Small intestine (tissue), 7 donors: ENCODE data around the gene ANO4. TPM values are rescaled to one million over a fixed set of nuclear protein-coding genes. Genes with fewer than 3 reads are reported as not detected.

Source experiments
- DNase-seq, 2 donors: peaks; one replicate each; pipeline versions ENCODE4 v3.0.0 to v3.0.0-alpha.2; 2013
- FAIRE-seq: peaks from 2 replicates; lab custom pipeline; 2012; peaks lifted over from hg19 to GRCh38; lab: Jason Lieb, UNC
- H3K27ac ChIP-seq, 3 donors: one replicate each; pipeline ENCODE4 v1.5.1; 2013; ENCODE audit warnings: low read length in 2 of 3, mild to moderate bottlenecking in 2 of 3, control low read depth in 1 of 3, inconsistent platforms in 1 of 3, low read depth in 1 of 3, moderate library complexity in 1 of 3
- H3K27me3 ChIP-seq, 3 donors: one replicate each; pipeline ENCODE4 v1.6.1; 2013; ENCODE audit warnings: low read length in 3 of 3, inconsistent platforms in 1 of 3; ENCODE audit not compliant: control insufficient read depth in 3 of 3, insufficient read depth in 3 of 3
- H3K36me3 ChIP-seq, 3 donors: one replicate each; pipeline ENCODE4 v1.6.1; 2013; ENCODE audit warnings: low read length in 3 of 3, inconsistent platforms in 1 of 3, low read depth in 1 of 3, mild to moderate bottlenecking in 1 of 3, moderate library complexity in 1 of 3; ENCODE audit not compliant: control insufficient read depth in 3 of 3, insufficient read depth in 2 of 3
- H3K4me1 ChIP-seq, 3 donors: one replicate each; pipeline ENCODE4 v1.6.1; 2013; ENCODE audit warnings: low read length in 2 of 3, inconsistent platforms in 1 of 3, low read depth in 1 of 3, mild to moderate bottlenecking in 1 of 3, moderate library complexity in 1 of 3; ENCODE audit not compliant: control insufficient read depth in 3 of 3, insufficient read depth in 2 of 3
- H3K4me3 ChIP-seq, 3 donors: one replicate each; pipeline ENCODE4 v1.5.1; 2013; ENCODE audit warnings: low read length in 3 of 3, control low read depth in 1 of 3, inconsistent platforms in 1 of 3, low read depth in 1 of 3, mild to moderate bottlenecking in 1 of 3, moderate library complexity in 1 of 3
- H3K9me3 ChIP-seq, 2 donors: one replicate each; pipeline ENCODE4 v1.6.1; 2013; ENCODE audit warnings: low read depth in 1 of 2, low read length in 1 of 2; ENCODE audit not compliant: control insufficient read depth in 2 of 2, insufficient read depth in 1 of 2
- WGBS, 3 donors: extraction: QIAGEN DNeasy Blood & Tissue Kit; methylation state at CpG; one replicate each; pipeline ENCODE4 v1.1.7; 2013; 5-methylcytosine and 5-hydroxymethylcytosine counted together
- polyA plus RNA-seq, 4 donors: library from polyadenylated mRNA; stranded (reverse) in 3 of 4; unstranded in 1 of 4; fragments of 200-250 nt in 3 of 4; fragments of 120-200 nt in 1 of 4; gene quantifications; one replicate each; pipeline versions ENCODE4 v1.2.1 to v1.2.3, GENCODE V29; 2013
- donor health status: healthy with polysubstance abuse.
- donor health status: control.
- donor health status: control.
- donor health status: Bipolar disorder and iron deficiency.
- donor health status: healthy.

Gene ANO4
- polyA plus RNA-seq, 4 donors, result 0.03 to 2.1 (median 0.54) TPM; not detected in 1

DNA sequence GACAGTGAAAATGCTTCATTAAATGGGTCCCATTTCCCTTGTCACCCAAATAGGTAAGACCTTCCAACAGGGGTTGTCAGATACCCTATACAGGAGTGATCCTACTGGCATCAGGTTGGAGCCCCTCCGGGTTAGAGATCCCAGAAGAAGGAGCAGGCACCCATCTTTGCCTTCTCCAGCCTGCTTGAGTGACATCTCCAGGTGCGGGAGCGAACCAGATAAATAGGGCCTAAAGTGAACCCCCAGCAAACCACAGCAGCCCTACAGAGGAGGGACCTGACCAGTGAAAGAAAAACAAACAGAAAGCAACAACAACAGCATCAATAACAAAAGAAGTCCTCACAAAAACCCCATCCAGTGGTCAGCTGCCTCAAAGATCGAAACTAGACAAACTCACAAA lies 233.2 kb downstream of the ANO4 start:
- 87 to 93% (median 91%) methylated on average over 4 of the region's 4 CpGs for WGBS, 3 donors
- H3K36me3 ChIP-seq, result no peaks in the 10 kb centered on the region
- peaks cover 0 to 8% of the 10 kb centered on the region in 2 donors for H3K9me3 ChIP-seq
- H3K27me3 ChIP-seq, result no peaks in the 10 kb centered on the region
- H3K4me3 ChIP-seq, result no peak overlapping the region
- DNase-seq (no peak), FAIRE-seq (no peak)
- no peaks in the 10 kb centered on the region for H3K4me1 ChIP-seq
- H3K27ac ChIP-seq, result no peak overlapping the region

- 63 to 74% (median 70%) methylated on average over 2 of the region's 2 CpGs for WGBS, 3 donors
- DNase-seq, result no peak
- H3K4me1 ChIP-seq, result peaks cover 0 to 31% (median 3%) of the 10 kb centered on the region in 3 donors
Measured at GRCh38 chr12:101038289-101038871, 243.8 kb downstream of the ANO4 start.

GRCh38 chr12:101039848-101040531 lies 245.4 kb downstream of the ANO4 start:
- H3K9me3 ChIP-seq, result no peaks in the 10 kb centered on the region
- H3K27ac ChIP-seq, result peak overlapping the region in 2 of 3 donors; percentile 79 to 86
- peaks cover 0 to 35% (median 3%) of the 10 kb centered on the region in 3 donors for H3K4me1 ChIP-seq
- no peak for FAIRE-seq
- no peaks in the 10 kb centered on the region for H3K27me3 ChIP-seq
- H3K36me3 ChIP-seq, result no peaks in the 10 kb centered on the region
- no peak overlapping the region for H3K4me3 ChIP-seq
- WGBS, 3 donors, result 19 to 65% (median 31%) methylated on average over 6 of the region's 6 CpGs
- DNase-seq, result peak; percentile 68 to 84

More at GRCh38 chr12:101038289-101038871, 243.8 kb downstream of the ANO4 start:
- Histone ChIP-seq H3K4me3 (no peak overlapping the region), H3K27ac (peak overlapping the region in 1 of 3 donors; percentile 4), H3K36me3 (no peaks in the 10 kb centered on the region), H3K27me3 (no peaks in the 10 kb centered on the region), H3K9me3 (no peaks in the 10 kb centered on the region)
- FAIRE-seq, result no peak

- no peak for FAIRE-seq
- H3K27ac ChIP-seq, result peak overlapping the region in 1 of 3 donors; percentile 79
- no peaks in the 10 kb centered on the region for H3K9me3 ChIP-seq
- peak; percentile 7 to 33 for DNase-seq
- no peaks in the 10 kb centered on the region for H3K27me3 ChIP-seq
- H3K4me1 ChIP-seq, result peaks cover 0 to 40% (median 3%) of the 10 kb centered on the region in 3 donors
- no peaks in the 10 kb centered on the region for H3K36me3 ChIP-seq
- H3K4me3 ChIP-seq, result no peak overlapping the region
Measured at GRCh38 chr12:101040936-101041335, 246.4 kb downstream of the ANO4 start.

DNA sequence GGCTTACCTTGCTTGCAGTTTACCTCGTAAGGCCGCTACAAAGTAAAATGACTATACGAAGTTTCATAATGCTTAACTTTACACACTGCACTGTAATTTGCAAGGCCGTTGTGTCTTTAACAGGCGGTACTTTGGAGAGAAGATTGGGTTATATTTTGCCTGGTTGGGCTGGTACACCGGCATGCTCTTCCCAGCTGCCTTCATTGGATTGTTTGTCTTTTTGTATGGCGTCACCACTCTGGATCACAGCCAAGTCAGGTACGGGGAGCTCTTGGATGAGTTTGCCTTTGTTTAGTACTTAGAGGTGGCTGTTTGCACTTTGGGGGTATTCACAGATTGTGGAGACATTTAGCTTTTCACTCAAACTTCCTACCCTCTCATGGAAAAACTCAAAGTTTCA lies 247.6 kb downstream of the ANO4 start:
- H3K27me3 ChIP-seq, result no peaks in the 10 kb centered on the region
- no peaks in the 10 kb centered on the region for H3K9me3 ChIP-seq
- no peak overlapping the region for H3K4me3 ChIP-seq
- H3K4me1 ChIP-seq, result peaks cover 0 to 45% (median 3%) of the 10 kb centered on the region in 3 donors
- 53 to 77% (median 66%) methylated on average over 8 of the region's 8 CpGs for WGBS, 3 donors
- FAIRE-seq, result no peak
- H3K36me3 ChIP-seq, result no peaks in the 10 kb centered on the region
- peak; percentile 10 to 51 for DNase-seq
- peak overlapping the region in 1 of 3 donors; percentile 79 for H3K27ac ChIP-seq

GRCh38 chr12:101044512-101045059 lies 250.0 kb downstream of the ANO4 start:
- no peak for DNase-seq
- Histone ChIP-seq H3K27ac (no peak overlapping the region), H3K4me1 (peaks cover 0 to 40% (median 3%) of the 10 kb centered on the region in 3 donors), H3K36me3 (no peaks in the 10 kb centered on the region), H3K9me3 (no peaks in the 10 kb centered on the region), H3K27me3 (no peaks in the 10 kb centered on the region), H3K4me3 (no peak overlapping the region)
- no peak for FAIRE-seq
- 17 to 62% (median 23%) methylated on average over 2 of the region's 2 CpGs for WGBS, 3 donors

- FAIRE-seq (no peak), DNase-seq (peak; percentile 39 to 51)
- 41 to 55% (median 53%) methylated on average over 7 of the region's 7 CpGs for WGBS, 3 donors
- Histone ChIP-seq H3K9me3 (no peaks in the 10 kb centered on the region), H3K27me3 (no peaks in the 10 kb centered on the region), H3K36me3 (no peaks in the 10 kb centered on the region), H3K4me3 (no peak overlapping the region), H3K27ac (peak overlapping the region in 1 of 3 donors; percentile 54), H3K4me1 (peaks cover 0 to 33% (median 0%) of the 10 kb centered on the region in 3 donors)
Measured at GRCh38 chr12:101045486-101046464, 251.2 kb downstream of the ANO4 start.

- 79 to 90% (median 84%) methylated on average over 1 of the region's 1 CpG for WGBS, 3 donors
- FAIRE-seq (no peak), DNase-seq (no peak)
- Histone ChIP-seq H3K4me3 (no peak overlapping the region), H3K36me3 (no peaks in the 10 kb centered on the region), H3K9me3 (no peaks in the 10 kb centered on the region), H3K27me3 (no peaks in the 10 kb centered on the region), H3K4me1 (peaks cover 0 to 27% (median 0%) of the 10 kb centered on the region in 3 donors), H3K27ac (no peak overlapping the region)
Measured at GRCh38 chr12:101047652-101048051, 253.1 kb downstream of the ANO4 start.
